Measurements from ENCODE around the gene TNIP3.

Gene TNIP3

DNA sequence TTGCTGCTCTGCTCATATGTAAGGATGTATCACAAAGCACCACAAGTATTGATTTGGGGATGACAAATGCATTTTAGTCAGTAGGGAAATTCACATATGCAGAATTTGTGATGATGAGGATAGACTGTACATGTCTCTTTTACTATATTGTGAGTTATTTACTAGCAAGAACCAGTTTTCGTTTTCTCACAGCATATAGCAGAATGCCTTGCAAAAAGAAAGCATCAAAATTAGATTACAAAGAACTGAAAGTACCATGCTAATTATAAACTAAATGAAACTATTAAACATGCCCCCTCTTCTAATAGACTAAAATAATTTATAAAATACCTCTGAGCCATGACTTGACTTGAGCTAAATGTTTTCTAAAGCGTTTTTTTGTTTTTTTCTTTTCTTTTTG, 20.1 kb downstream of the TNIP3 start:
- no peaks in the 10 kb centered on the region for H3K4me1 ChIP-seq (ENCODE audit: control insufficient read depth in 1 of 2, insufficient read depth in 1 of 2, low read depth in 1 of 2, low read length in 1 of 2)
- H3K9me3 ChIP-seq = no peaks in the 10 kb centered on the region
- H3K4me3 ChIP-seq (ENCODE audit: low read depth in 1 of 2, low read length in 1 of 2) = no peak overlapping the region
- H3K27ac ChIP-seq = no peak overlapping the region
- H3K36me3 ChIP-seq = no peaks in the 10 kb centered on the region
- H3K27me3 ChIP-seq = no peaks in the 10 kb centered on the region
- TF ChIP-seq, protein P1, sequence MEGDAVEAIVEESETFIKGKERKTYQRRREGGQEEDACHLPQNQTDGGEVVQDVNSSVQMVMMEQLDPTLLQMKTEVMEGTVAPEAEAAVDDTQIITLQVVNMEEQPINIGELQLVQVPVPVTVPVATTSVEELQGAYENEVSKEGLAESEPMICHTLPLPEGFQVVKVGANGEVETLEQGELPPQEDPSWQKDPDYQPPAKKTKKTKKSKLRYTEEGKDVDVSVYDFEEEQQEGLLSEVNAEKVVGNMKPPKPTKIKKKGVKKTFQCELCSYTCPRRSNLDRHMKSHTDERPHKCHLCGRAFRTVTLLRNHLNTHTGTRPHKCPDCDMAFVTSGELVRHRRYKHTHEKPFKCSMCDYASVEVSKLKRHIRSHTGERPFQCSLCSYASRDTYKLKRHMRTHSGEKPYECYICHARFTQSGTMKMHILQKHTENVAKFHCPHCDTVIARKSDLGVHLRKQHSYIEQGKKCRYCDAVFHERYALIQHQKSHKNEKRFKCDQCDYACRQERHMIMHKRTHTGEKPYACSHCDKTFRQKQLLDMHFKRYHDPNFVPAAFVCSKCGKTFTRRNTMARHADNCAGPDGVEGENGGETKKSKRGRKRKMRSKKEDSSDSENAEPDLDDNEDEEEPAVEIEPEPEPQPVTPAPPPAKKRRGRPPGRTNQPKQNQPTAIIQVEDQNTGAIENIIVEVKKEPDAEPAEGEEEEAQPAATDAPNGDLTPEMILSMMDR (IDR thresholded peaks at IDR 0.05) = no peak

DNA sequence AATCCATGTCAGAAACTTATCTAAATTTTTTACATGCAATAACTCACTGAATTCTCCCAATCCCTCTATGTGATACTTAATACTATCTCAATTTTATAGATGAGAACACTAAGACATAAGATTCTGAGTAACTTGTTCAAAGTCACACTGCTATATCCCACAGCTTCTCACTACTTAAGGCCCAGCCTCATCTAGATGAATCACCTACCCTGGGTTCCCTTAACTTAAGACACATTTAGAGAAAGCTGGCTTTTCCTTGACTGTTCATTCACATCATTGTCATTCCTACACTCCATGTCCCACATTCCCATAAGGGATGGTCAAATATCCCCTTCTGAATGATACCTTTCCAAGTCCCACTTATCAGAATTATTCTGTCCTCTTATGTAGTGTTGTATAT, 21.0 kb downstream of the TNIP3 start:
- Histone ChIP-seq H3K27me3 (no peaks in the 10 kb centered on the region), H3K36me3 (no peaks in the 10 kb centered on the region), H3K27ac (no peak overlapping the region), H3K4me1 (ENCODE audit: control insufficient read depth in 1 of 2, insufficient read depth in 1 of 2, low read depth in 1 of 2, low read length in 1 of 2) (no peaks in the 10 kb centered on the region), H3K4me3 (ENCODE audit: low read depth in 1 of 2, low read length in 1 of 2) (no peak overlapping the region), H3K9me3 (no peaks in the 10 kb centered on the region)
- TF ChIP-seq, protein P1 (IDR thresholded peaks at IDR 0.05) = no peak

DNA sequence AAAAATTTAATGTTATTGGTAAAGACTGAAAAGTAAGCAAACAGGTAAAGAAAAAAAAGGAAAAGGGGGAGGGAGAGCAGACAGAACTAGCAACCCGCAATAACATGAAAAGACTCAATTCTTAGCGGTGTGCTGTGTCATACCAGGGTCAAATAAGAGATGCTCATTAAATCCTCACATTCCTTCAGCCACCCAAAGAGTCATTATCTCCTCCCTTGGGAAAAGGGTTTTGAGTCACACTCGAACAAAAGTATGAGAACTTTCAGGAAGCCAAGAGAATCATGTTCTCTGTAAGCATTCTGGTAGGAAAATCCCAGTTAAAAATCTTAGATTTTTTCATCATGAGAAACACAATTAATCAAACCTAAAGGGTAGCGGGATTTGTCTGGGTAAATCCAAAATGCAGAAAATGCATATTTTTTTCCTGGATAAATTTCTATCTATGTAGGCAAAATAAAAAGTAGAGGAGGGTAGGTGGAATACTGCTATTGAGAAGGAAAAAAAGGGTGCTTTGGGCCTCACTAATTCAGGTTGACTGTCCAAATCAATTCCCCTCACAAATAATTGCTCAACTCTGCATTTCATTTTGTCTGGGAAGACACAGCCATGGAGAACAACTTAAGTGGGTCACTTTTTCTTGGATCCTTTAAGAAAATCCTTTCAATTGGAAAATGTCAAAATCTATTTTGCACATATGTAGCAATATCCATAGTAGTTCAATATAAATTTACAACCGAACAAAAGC, 23.2 kb downstream of the TNIP3 start:
- no peak overlapping the region for H3K4me3 ChIP-seq (ENCODE audit: low read depth in 1 of 2, low read length in 1 of 2)
- H3K27me3 ChIP-seq = no peaks in the 10 kb centered on the region
- no peaks in the 10 kb centered on the region for H3K36me3 ChIP-seq
- H3K9me3 ChIP-seq = no peaks in the 10 kb centered on the region
- H3K4me1 ChIP-seq (ENCODE audit: control insufficient read depth in 1 of 2, insufficient read depth in 1 of 2, low read depth in 1 of 2, low read length in 1 of 2) = no peaks in the 10 kb centered on the region
- TF ChIP-seq, protein P1 (IDR thresholded peaks at IDR 0.05) = no peak
- no peak overlapping the region for H3K27ac ChIP-seq

DNA sequence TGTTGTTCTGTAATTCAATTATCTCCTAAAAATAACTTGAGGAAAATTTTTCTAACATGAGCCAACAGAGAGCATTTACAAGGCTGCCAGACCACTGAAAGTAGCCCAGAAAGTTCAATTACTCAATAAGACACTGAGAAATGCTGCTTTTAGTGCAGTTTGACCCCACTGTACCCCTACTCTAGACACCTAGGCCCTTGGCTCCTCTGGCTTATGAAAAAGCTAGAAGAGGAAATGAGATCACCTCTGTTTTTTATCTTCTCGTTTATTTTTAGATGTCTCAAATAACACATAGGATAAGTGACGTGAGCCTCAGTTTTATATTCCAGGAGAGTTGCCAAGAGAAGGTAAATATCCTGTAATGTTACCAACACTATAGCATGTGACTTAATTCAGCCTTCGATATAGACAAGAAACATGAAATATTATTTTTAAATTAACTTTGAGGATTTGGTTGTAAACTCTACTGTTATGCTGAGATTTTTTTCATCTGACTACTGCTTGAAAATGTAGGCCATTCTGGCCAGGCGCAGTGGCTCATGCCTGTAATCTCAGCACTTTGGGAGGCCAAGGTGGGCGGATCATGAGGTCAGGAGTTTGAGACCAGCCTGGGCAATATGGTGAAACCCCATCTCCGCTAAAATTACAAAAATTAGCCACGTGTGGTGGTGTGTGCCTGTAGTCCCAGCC, 24.4 kb downstream of the TNIP3 start:
- no peak overlapping the region for H3K4me3 ChIP-seq (ENCODE audit: low read depth in 1 of 2, low read length in 1 of 2)
- no peaks in the 10 kb centered on the region for H3K36me3 ChIP-seq
- no peaks in the 10 kb centered on the region for H3K9me3 ChIP-seq
- TF ChIP-seq, protein P1 (IDR thresholded peaks at IDR 0.05) = no peak
- no peaks in the 10 kb centered on the region for H3K4me1 ChIP-seq (ENCODE audit: control insufficient read depth in 1 of 2, insufficient read depth in 1 of 2, low read depth in 1 of 2, low read length in 1 of 2)
- H3K27ac ChIP-seq = no peak overlapping the region
- H3K27me3 ChIP-seq = no peaks in the 10 kb centered on the region

DNA sequence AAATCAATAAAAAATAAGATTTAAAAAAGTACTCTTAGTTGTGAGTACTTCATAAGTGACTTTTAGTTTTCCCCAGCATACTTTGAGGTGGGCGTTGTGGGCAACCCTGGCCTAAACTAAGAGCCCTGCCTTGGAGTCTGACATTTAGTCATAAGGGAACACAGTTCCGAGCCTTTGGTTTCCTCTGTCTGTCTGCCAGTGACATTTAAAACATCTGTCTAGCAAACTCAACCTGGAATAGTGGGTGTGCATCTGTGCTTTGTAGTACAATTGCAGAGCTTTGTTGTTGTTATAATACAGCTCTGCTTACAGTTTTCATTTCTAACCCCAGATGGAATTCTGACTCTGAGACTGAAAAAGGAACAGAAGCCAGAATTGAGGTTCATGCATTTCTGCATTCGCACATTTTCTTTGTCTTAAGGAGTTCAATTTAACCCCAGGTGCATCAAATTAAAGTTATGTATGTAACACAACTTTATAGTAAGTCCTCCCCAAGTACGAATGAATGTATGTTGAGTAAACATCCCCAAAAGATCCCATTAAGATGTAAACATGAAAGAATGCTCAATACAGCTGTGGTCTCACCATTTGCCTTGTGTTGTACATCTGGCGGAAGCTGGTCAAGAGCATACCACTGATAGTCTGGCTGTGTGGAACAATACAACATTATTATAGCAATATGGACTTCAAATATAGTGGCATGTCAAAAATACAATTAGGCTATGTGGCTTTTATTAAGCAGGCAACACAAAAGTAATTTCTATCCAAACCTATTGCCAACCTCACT, 25.9 kb downstream of the TNIP3 start:
- no peak overlapping the region for H3K27ac ChIP-seq
- H3K27me3 ChIP-seq = no peaks in the 10 kb centered on the region
- no peaks in the 10 kb centered on the region for H3K9me3 ChIP-seq
- no peak overlapping the region for H3K4me3 ChIP-seq (ENCODE audit: low read depth in 1 of 2, low read length in 1 of 2)
- no peaks in the 10 kb centered on the region for H3K4me1 ChIP-seq (ENCODE audit: control insufficient read depth in 1 of 2, insufficient read depth in 1 of 2, low read depth in 1 of 2, low read length in 1 of 2)
- no peaks in the 10 kb centered on the region for H3K36me3 ChIP-seq
- TF ChIP-seq, protein P1 (IDR thresholded peaks at IDR 0.05) = no peak
